Esophagus squamous epithelium (tissue), 4 donors: Measurements from ENCODE around the gene SYTL2.

Experiments used
- CTCF ChIP-seq, 6 experiments: fragments of 450-650 bp in 4 of 6; fragments of 200-600 bp in 2 of 6; sonication (generic) in 2 of 6; IDR thresholded peaks; one replicate each; pipeline ENCODE4 v1.5.1; 2016 to 2019; ENCODE audit warnings: antibody characterized with exemption in 6 of 6, mild to moderate bottlenecking in 4 of 6, moderate library complexity in 4 of 6
- POLR2A ChIP-seq, 4 donors: fragments of 450-650 bp; IDR thresholded peaks; one replicate each; pipeline ENCODE4 v1.6.1; 2017; ENCODE audit warnings: antibody characterized with exemption in 4 of 4, mild to moderate bottlenecking in 4 of 4, moderate library complexity in 3 of 4

GRCh38 chr11:85748455-85748891 is 62.5 kb downstream of the SYTL2 start:
- no peak for TF ChIP-seq CTCF (IDR thresholded peaks at IDR 0.05)
- TF ChIP-seq POLR2A (IDR thresholded peaks at IDR 0.05), result no peak
